ENCODE measurements around the gene INO80C.

- no peak for TF ChIP-seq POLR2AphosphoS5 (IDR thresholded peaks at IDR 0.05; ENCODE audit: borderline replicate concordance, low read depth, low read length)
- no peak for TF ChIP-seq EZH2 (IDR thresholded peaks at IDR 0.05)
These were observed 27.3 kb downstream of the INO80C start for GRCh38 chr18:35470435-35470834.
